GM21515 (cell line): ENCODE results near the gene RAB11FIP4.
"Not testable (repeated sequence)": the region's sequence is repeated elsewhere in the genome, so short reads cannot be mapped to it uniquely, and the experiment has no call there.

Experiments
- ATAC-seq: cut with Tn5 transposase; IDR thresholded peaks from one replicate; pipeline ENCODE4 v1.9.1; 2021; ENCODE audit not compliant: unreplicated experiment

RAB11FIP4 gene, protein sequence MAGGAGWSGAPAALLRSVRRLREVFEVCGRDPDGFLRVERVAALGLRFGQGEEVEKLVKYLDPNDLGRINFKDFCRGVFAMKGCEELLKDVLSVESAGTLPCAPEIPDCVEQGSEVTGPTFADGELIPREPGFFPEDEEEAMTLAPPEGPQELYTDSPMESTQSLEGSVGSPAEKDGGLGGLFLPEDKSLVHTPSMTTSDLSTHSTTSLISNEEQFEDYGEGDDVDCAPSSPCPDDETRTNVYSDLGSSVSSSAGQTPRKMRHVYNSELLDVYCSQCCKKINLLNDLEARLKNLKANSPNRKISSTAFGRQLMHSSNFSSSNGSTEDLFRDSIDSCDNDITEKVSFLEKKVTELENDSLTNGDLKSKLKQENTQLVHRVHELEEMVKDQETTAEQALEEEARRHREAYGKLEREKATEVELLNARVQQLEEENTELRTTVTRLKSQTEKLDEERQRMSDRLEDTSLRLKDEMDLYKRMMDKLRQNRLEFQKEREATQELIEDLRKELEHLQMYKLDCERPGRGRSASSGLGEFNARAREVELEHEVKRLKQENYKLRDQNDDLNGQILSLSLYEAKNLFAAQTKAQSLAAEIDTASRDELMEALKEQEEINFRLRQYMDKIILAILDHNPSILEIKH

GRCh38 chr17:31391496-31391949 is at the start of gene RAB11FIP4:
RAB11FIP4 (plus strand) TSS chr17:31391675; CDS start chr17:31391853, 178 bp downstream.
- ATAC-seq, result no peak

GRCh38 chr17:31345191-31345747 is 46.2 kb upstream of the RAB11FIP4 start:
- not testable (repeated sequence) for ATAC-seq

- no peak for ATAC-seq
Observed at GRCh38 chr17:31349454-31349853, 42.0 kb upstream of the RAB11FIP4 start.

DNA sequence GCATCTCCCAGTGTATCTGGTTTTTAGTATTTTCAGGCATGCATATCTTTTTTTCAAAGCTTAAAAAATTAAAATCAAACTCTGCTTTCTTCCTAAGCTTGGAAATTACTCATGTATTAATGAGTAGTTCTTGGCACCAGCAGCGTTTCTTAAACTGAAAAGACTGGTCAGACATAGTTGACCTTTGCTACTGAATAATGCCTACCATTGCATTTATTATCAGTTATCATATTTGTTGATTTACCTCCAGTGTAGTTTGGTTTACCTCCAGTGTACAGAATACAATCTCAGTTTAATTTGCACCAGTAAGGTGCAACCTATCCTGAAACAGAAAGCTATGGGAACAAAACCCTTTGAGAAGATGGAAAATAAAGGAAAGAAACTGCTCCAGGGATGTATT is 35.5 kb upstream of the RAB11FIP4 start:
- no peak for ATAC-seq

GRCh38 chr17:31357091-31357490 is 34.4 kb upstream of the RAB11FIP4 start:
- no peak for ATAC-seq

DNA sequence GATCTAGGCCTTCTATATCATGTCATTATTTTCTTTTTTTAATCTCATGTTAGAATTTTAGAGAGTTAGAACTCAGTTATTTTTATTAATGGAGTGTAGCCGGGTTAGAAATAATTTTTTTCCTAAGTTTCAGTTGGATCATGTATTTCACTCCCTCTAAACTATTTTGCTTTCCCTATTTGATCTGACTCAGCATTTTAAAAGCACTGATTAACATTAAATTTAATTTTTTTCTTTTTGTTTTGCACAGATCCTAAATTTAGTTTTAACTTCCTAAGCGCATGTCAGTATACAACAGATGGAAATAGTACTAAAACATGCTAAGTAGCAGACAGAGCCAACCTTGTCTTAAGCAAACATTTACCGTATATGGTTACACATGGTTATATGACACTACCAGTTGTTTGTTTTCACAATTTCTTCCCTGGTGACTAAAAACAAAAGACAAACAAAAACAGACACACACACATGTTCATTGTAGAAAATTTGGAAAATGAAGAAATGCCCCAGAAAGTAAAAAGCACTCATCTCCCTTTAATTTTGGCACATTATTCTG is 33.6 kb upstream of the RAB11FIP4 start:
- no peak for ATAC-seq

DNA sequence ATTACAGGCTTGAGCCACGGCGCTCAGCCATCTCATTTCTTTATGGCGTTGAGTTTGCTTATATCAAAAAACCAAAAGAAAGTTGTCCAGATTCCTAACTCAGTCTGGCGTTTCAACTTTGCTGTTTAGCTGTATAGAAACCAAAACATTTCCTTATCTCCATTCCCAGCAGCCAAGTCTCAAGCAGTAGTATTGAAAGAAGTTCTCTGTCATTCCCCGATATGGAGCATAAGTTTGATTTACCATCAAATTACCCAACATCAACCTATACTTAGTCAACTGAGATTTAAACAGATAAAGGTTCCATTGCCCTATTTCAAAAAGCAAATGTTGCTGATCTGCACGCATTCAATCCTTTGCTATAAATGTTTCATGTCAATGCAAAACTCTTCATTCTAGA is 27.5 kb upstream of the RAB11FIP4 start:
- ATAC-seq, result no peak

DNA sequence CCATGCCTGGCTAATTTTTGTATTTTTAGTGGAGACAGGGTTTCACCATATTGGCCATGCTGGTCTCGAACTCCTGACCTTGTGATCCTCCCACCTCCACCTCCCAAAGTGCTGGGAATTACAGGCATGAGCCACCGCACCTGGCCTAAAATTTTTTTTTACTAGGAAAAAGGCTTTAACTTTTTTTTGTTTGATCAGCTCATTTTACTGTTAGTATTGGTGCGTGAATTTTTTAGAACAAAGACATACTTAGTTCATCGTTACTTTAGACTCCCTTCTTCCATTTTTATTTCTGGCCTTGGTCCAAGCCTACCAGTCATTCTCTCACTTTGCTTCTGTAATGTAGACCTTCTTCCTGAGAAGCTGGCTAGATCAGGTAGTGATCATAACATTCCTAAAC is 25.4 kb upstream of the RAB11FIP4 start:
- ATAC-seq, result no peak

DNA sequence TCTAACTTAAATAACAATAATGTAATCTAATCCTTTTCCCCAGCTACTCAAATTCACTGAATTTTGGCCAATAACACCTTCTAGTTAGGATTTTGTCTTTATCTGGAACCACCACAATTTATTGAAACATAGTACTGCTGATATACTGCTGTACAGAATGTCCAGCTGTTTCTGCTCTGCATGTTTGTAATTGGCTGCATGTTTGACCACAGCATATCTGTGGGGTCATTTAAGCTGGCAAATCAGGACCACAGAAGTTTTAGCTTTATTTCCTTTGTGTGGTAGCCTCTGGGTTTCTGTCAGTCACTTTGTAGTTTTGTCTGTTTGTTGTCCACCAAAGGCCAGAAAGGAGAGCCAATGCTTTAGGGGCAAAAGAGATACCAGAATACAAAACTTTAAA is 22.2 kb upstream of the RAB11FIP4 start:
- no peak for ATAC-seq

GRCh38 chr17:31371511-31372097 is 19.9 kb upstream of the RAB11FIP4 start:
- ATAC-seq, result no peak

DNA sequence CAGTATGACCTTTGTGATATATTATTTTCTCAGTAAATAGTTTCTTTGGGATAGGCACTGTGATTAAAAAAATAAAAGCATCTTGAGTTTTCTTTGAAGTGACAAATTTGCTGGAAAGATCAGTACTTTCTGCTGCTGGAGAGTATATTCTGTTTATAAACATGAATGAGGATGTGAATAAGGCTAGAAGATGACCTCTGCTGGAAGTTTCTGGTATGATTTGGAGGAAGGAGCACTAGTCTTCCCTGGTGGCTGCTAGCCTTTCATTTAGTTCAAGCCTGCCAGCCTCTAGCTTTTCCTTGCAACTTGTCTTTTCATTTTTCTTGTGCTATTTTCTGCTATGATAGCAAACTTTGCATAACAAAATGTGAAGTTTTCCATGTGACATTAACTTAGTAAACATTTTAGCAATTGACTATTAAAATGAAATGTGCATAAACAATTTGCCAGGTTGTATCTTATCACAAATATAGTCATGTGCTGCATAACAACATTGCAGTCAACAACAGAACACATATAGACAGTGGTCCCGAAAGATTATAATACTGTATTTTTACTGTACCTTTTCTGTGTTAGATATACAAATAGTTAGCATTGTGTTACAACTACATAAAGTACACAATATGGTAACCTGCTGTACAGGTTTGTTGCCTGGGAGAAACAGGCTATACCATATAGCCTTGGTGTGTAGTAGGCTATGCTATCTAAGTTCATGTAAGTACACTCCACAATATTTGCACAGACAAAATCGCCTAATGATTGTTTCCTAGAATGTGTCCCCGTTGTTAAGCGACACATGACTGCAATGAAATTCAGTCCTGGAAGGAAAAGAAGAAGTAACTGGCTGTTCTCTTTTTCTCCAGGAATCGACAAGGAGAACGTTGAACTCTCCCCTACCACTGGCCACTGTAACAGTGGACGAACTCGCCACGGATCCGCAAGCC is 18.1 kb upstream of the RAB11FIP4 start:
- no peak for ATAC-seq

GRCh38 chr17:31374094-31374447 is 17.4 kb upstream of the RAB11FIP4 start:
- ATAC-seq, result no peak

DNA sequence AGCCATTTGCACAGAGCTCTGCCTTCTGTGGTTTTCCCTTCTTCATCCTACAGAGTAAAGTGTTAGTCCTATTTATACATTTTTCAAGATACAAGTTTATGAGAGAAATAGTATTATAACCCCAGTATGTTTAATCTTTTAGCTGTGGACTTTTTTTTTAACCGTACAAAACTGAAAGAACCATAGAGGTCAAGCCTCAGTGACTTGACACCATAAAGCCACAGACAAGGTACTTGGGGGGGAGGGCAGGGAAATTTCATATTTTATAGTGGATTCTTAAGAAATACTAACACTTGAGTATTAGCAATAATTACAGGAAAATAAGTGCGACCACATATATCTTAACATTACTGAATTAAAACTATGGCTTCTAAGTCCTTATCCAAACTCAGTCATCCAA is 17.0 kb upstream of the RAB11FIP4 start:
- no peak for ATAC-seq

- no peak for ATAC-seq
Observed at GRCh38 chr17:31378638-31379037, 12.8 kb upstream of the RAB11FIP4 start.

- no peak for ATAC-seq
Observed at GRCh38 chr17:31379597-31380205, 11.8 kb upstream of the RAB11FIP4 start.

DNA sequence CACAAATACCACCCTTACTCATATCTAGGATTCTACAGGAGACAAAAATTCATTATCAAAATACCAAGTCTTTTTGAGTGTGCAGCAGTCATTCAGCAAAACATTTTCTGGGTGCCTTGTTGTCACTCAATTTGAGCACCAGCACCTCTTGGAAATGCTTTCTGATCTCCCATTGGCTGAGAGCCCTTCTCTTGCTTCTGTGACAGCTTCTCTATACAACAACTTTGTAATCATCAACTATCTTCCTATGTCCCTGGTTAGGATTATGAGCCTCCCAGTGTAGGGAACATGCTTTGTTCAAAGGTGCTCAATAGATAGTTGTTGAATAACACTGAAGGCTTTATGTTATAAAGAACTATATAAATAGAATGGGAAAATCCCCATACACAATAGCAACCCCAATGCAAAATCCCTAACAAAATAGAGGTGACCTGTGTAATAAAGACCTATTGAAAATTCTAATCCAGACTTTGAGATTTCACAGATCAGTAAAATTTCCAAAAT is 10.3 kb upstream of the RAB11FIP4 start:
- no peak for ATAC-seq

DNA sequence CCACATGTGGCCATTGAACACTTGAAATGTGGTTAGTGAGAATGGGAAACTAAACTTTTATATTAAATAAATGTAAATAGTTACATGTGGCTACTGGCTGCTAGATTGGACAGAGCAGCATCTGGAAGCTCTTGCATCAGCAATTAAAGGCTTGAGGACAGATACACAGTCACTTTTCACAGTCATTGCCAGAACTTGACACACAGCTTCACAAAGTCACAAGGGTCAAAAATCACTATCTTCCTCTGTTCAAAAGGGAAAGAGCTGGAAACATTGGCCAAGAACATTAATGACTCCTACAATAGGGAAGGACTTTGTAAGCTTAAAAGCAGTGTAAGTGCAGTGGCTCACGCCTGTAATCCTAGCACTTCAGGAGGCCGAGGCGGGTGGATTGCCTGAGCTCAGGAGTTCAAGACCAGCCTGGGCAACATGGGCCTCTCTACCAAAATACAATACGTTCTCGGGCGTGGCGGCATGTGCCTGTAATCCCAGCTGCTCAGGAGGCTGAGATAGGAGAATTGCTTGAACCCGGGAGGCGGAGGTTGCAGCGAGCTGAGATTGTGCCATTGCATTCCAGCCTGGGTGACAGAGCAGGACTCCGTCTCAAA is 8.7 kb upstream of the RAB11FIP4 start:
- ATAC-seq, result not testable (repeated sequence)

GRCh38 chr17:31383488-31383887 is 8.0 kb upstream of the RAB11FIP4 start:
- ATAC-seq, result not testable (repeated sequence)
